ENCODE data around the gene S100PBP. TPM values are rescaled to one million over a fixed set of nuclear protein-coding genes. Genes with fewer than 3 reads are reported as not detected.
"Not testable (repeated sequence)": the region's sequence is repeated elsewhere in the genome, so short reads cannot be mapped to it uniquely, and the experiment has no call there.

The S100PBP gene
- total RNA-seq, 2 experiments from 2014 or later: 26.1 to 31.2 TPM

DNA sequence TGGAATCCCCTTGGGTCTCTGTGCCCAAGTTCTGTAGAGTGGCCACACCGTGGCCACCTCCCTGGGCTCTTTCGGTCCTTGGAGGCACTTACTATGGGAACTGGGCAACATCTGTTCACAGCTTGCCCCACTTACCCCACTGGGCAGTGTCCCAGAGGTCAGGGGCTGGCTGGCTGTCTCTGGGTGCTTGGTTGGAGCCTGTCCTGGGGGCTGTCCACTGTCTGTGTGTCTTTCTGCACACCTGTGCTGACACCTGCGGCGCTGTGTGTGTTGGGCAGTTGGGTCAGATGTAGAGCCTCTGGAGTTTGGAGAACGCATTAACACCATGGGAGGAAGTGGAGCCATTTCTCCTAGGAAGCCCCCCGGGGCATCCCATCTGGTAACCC, 85.1 kb downstream of the S100PBP start:
- CTCF ChIA-PET: interaction anchor here (0.6 to 1.1 kb wide), 2 partner anchors 10 to 456 kb away, joined by 3 read pairs; no protein-coding TSS in a partner anchor
- no peak for DNase-seq
- Mint-ChIP-seq H3K27me3 (ENCODE audit: low read depth) (peaks cover 32% of the 10 kb centered on the region), H3K9me3 (no peaks in the 10 kb centered on the region), H3K4me3 (no peak overlapping the region), H3K36me3 (ENCODE audit: low read depth) (no peaks in the 10 kb centered on the region), H3K27ac (no peak overlapping the region), H3K4me1 (ENCODE audit: low read depth) (peaks cover 6% of the 10 kb centered on the region)
- intact Hi-C loops (cut with micrococcal nuclease): no loop called here

DNA sequence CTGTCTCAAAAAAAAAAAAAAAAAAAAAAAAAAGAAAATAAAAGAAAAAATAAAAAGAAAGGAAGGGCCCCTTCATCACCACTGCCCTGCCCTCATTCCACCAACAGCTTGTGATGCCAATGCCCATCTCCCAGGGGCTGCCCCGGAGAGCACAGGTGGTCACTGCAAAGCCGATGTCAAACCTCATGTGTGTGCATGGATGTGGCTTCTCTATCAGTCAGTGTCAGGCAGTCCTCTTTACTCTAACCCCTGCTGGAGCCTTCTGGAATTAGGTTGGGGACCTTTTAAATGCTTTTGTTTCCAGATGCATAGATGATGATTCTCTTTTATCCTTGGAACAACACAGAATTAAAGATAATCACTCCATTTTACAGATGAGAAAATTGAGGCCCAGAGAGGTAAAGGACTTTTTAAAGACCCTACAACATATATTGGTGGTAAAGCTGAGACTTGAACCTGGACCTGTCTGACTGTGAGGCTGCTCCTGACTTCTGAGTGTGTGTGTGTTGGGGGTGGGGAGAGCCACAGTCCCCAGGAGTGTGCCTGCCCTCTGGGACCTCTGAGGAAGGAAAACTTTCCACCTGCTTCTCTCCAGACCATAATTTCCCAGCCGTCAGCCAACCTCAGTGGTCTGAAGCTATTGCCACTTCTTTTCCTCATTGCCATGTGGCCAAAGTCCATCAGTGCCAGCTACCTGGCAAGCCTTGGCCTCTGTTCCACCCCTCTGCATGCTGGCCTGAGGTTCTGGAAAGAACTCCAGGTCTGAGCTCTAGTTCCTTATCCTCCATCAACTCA, 86.7 kb downstream of the S100PBP start:
- Mint-ChIP-seq H3K27me3 (ENCODE audit: low read depth) (peaks cover 26% of the 10 kb centered on the region), H3K27ac (no peak overlapping the region), H3K4me1 (ENCODE audit: low read depth) (peaks cover 6% of the 10 kb centered on the region), H3K9me3 (no peaks in the 10 kb centered on the region), H3K4me3 (no peak overlapping the region), H3K36me3 (ENCODE audit: low read depth) (no peaks in the 10 kb centered on the region)
- DNase-seq: no peak
- CTCF ChIA-PET: interaction anchor here (2.0 kb wide), 1 partner anchor 182 kb away, joined by 4 read pairs; no protein-coding TSS in a partner anchor
- intact Hi-C loops (cut with micrococcal nuclease): no loop called here

DNA sequence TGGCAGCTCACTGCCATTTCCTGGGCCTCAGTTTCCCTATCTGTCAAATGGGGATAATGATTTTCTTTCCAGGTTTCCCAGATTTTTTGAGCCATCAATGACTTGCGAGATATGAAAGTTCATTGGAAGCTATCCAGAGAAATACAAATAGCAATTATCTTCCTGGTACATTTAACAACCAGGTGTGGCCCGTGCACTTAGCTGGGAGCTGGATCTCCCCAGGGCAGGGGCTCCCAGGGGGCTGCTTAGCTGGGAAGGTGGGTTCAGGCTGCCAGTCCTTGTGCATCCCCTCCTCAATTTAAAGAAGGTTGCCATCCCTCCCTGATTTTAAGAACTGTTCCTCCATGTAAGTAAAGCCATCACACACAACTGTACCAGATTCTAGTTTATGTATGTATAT, 87.3 kb downstream of the S100PBP start:
- CTCF ChIA-PET: interaction anchor here (2.0 kb wide), 1 partner anchor 181 kb away, joined by 4 read pairs; no protein-coding TSS in a partner anchor
- Mint-ChIP-seq H3K27me3 (ENCODE audit: low read depth) (peaks cover 24% of the 10 kb centered on the region), H3K4me1 (ENCODE audit: low read depth) (peaks cover 6% of the 10 kb centered on the region), H3K27ac (no peak overlapping the region), H3K9me3 (no peaks in the 10 kb centered on the region), H3K36me3 (ENCODE audit: low read depth) (no peaks in the 10 kb centered on the region), H3K4me3 (no peak overlapping the region)
- intact Hi-C loops (cut with micrococcal nuclease): no loop called here
- DNase-seq: no peak

DNA sequence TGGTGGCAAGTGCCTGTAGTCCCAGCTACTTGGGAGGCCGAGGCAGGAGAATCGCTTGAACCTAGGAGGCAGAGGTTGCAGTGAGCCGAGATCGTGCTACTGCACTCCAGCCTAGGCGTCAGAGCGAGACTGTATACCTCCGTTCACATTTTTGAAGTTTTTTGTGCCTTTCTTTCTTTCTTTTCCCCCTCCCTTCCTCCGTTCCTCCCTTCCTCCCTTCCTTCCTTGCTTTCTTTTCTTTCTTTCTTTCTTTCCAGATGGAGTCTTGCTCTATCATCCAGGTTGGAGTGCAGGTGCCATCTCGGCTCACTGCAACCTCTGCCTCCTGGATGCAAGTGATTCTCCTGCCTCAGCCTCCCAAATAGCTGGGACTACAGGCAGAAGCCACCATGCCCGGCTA, 88.1 kb downstream of the S100PBP start:
- H3K4me3 Mint-ChIP-seq; intact Hi-C loops (cut with micrococcal nuclease); DNase-seq; H3K4me1 Mint-ChIP-seq (ENCODE audit: low read depth); H3K9me3 Mint-ChIP-seq; H3K36me3 Mint-ChIP-seq (ENCODE audit: low read depth); H3K27ac Mint-ChIP-seq: not testable (repeated sequence)
- peaks cover 17% of the 10 kb centered on the region for H3K27me3 Mint-ChIP-seq (ENCODE audit: low read depth)
- CTCF ChIA-PET: interaction anchor here (2.0 kb wide), 1 partner anchor 181 kb away, joined by 4 read pairs; no protein-coding TSS in a partner anchor

DNA sequence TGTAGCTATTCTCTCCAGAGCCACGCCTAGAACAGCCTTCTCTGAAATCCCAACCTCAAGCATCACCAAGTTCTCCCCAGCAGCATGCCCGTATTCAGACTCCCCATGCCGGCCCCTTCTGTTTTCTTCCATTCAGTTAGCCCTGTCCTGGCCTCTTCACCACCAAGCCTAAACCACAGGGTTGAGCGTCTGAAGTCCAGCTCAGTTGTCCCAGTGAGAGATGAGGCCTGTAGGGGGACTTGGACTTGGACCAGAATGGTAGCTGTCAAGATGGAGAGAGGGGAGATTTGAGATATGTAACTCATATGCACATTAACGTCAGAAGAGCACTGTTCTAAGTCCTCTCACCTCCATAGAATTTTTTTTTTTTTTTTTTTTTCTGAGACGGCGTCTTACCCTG, 89.2 kb downstream of the S100PBP start:
- Mint-ChIP-seq H3K4me1 (ENCODE audit: low read depth) (peaks cover 3% of the 10 kb centered on the region), H3K9me3 (no peaks in the 10 kb centered on the region), H3K27ac (no peak overlapping the region), H3K4me3 (no peak overlapping the region), H3K27me3 (ENCODE audit: low read depth) (peaks cover 13% of the 10 kb centered on the region), H3K36me3 (ENCODE audit: low read depth) (no peaks in the 10 kb centered on the region)
- intact Hi-C loops (cut with micrococcal nuclease): no loop called here
- DNase-seq: no peak
- CTCF ChIA-PET: interaction anchor here (1.4 kb wide), 1 partner anchor 8 kb away, joined by 3 read pairs; no protein-coding TSS in a partner anchor

DNA sequence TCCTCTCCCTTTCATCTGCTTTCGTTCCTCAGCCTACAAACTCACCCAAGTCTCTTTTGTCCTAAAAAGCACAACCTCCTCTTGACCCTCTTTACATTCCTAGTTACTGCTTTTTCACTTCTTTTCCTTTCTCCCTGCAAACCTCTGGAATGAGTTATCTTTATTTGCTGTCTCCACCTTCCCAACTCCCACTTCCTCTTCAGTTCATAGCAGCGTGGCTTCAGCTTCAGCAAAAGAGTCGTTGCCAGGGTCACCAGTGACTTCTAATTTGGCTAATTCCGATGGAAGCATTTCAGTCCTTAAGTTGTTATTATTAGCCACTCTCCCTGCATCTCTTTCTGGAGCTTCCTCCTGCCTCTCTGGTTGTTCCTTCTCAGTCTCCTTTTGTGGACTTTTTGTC, 90.0 kb downstream of the S100PBP start:
- H3K9me3 Mint-ChIP-seq: no peaks in the 10 kb centered on the region
- no peak overlapping the region for H3K27ac Mint-ChIP-seq
- DNase-seq: no peak
- H3K4me3 Mint-ChIP-seq: no peak overlapping the region
- H3K36me3 Mint-ChIP-seq (ENCODE audit: low read depth): no peaks in the 10 kb centered on the region
- CTCF ChIA-PET: interaction anchor here (0.6 to 1.4 kb wide), 2 partner anchors 9 to 25 kb away, joined by 3 read pairs; no protein-coding TSS in a partner anchor
- H3K4me1 Mint-ChIP-seq (ENCODE audit: low read depth): no peaks in the 10 kb centered on the region
- peaks cover 6% of the 10 kb centered on the region for H3K27me3 Mint-ChIP-seq (ENCODE audit: low read depth)
- intact Hi-C loops (cut with micrococcal nuclease): no loop called here

Other genes with a start within 250 kb of the S100PBP start
- gene ZBTB8OS, start 167.1 kb upstream of the S100PBP start, total RNA-seq: 10 to 100 TPM; 53.7 to 56.7 TPM
- gene RBBP4, start 166.4 kb upstream of the S100PBP start, total RNA-seq: 100 to 1,000 TPM; 381 to 409 TPM
- gene SYNC, start 114.9 kb upstream of the S100PBP start, total RNA-seq: not detected
- 100 to 1,000 TPM; 293 to 312 TPM for gene YARS1, start 295 bp upstream of the S100PBP start, total RNA-seq
- not detected for gene FNDC5, start 53.3 kb downstream of the S100PBP start, total RNA-seq
- gene HPCA, start 68.8 kb downstream of the S100PBP start, total RNA-seq: not detected
- 1 to 10 TPM in 1 of 2 experiments, under 1 TPM in 1; 0.84 to 1.0 TPM for gene TMEM54, start 83.7 kb downstream of the S100PBP start, total RNA-seq
- 10 to 100 TPM; 12.5 to 13.3 TPM for gene RNF19B, start 147.2 kb downstream of the S100PBP start, total RNA-seq
- 100 to 1,000 TPM; 311 to 328 TPM for gene AK2, start 219.2 kb downstream of the S100PBP start, total RNA-seq

All from activated naive CD4-positive, alpha-beta T cell treated with anti-CD3 and anti-CD28 coated beads for 36 hours (primary cell).